Measurements from ENCODE around the gene KCNN3.

DNA sequence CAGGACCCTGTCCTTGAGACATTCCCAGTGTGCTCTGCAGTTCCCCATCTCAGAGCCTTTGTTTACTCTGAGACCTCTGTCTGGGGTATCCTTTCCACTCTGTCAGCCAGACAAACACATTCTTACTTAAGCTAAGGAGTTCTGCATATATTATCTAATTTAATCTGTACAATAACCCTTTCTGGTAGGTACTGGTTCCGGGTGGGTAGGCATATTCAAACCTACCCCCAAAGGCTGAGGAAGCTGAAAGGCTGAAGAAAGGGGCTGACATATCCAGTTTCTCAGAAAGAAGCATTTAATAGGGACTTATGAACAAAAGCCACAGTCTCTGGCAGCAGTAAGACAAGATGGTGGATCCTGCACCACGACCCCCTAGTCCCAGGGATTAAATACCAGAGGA lies 53.1 kb downstream of the KCNN3 start:
- TF ChIP-seq POLR2A (IDR thresholded peaks at IDR 0.05; ENCODE audit: low read length): no peak
- TF ChIP-seq GATA1 (IDR thresholded peaks at IDR 0.05; ENCODE audit: low read depth, low read length): no peak
